Measurements from ENCODE around the gene DENND11. TPM values are rescaled to one million over a fixed set of nuclear protein-coding genes. Genes with fewer than 3 reads are reported as not detected.

DENND11 gene
- total RNA-seq, 1 donor from 2014 or later: 77.0 TPM

DNA sequence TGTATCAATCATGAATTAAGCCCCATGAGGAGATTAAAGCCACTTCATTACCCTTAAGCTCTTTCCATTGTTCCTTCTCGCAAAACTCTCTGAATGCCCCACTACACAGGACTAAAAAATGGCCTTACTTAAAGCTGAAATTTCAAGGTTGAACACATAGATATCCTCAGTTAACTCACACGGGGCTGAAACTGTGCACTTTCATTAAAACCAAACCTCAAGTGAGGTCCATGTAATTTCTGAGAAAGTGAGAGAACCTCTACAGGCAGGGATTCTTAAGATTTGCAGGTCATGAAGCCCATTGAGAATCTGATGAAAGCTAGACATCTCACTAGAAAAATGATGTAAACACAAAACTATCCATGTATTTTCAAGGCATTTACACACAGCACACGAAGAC, 15.9 kb downstream of the DENND11 start:
- no peak for TF ChIP-seq CTCF (IDR thresholded peaks at IDR 0.05; ENCODE audit: unreplicated experiment)
- H3K27me3 Mint-ChIP-seq (ENCODE audit: unreplicated experiment): no peaks in the 10 kb centered on the region
- no peaks in the 10 kb centered on the region for H3K9me3 Mint-ChIP-seq (ENCODE audit: unreplicated experiment)
- peaks cover 24% of the 10 kb centered on the region for H3K36me3 Mint-ChIP-seq (ENCODE audit: low read depth, unreplicated experiment)
- peaks cover 25% of the 10 kb centered on the region for H3K4me1 Mint-ChIP-seq (ENCODE audit: unreplicated experiment)
- no peak for DNase-seq (ENCODE audit: low spot score)
- H3K4me3 Mint-ChIP-seq (ENCODE audit: unreplicated experiment): peak overlapping the region; percentile 30
- H3K27ac Mint-ChIP-seq (ENCODE audit: unreplicated experiment): no peak overlapping the region

GRCh38 chr7:141685285-141686023, 16.5 kb downstream of the DENND11 start:
- no peak for DNase-seq (ENCODE audit: low spot score)
- Mint-ChIP-seq H3K27me3 (ENCODE audit: unreplicated experiment) (no peaks in the 10 kb centered on the region), H3K27ac (ENCODE audit: unreplicated experiment) (peak overlapping the region; percentile 33), H3K4me3 (ENCODE audit: unreplicated experiment) (peak overlapping the region; percentile 30), H3K9me3 (ENCODE audit: unreplicated experiment) (no peaks in the 10 kb centered on the region), H3K4me1 (ENCODE audit: unreplicated experiment) (peaks cover 23% of the 10 kb centered on the region), H3K36me3 (ENCODE audit: low read depth, unreplicated experiment) (peaks cover 25% of the 10 kb centered on the region)
- TF ChIP-seq CTCF (IDR thresholded peaks at IDR 0.05; ENCODE audit: unreplicated experiment): no peak

DNA sequence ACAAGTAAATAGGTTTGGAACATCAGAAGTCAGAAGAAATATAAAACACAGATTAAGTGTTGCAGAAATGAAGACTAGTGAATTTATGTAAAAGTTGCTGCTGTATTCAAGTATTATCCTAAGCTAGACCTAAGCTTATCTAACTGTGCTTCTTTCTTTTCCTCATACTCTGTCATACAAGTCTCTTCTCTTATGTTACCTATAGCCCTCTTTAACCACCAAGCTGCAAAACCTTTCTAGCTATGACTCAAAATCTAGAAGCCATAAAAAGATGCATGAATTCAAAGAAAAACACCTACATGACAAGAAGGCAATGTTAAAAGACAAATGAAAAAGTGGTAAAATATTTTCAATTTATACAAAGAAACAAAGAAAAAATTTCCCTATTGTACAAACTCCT, 23.0 kb downstream of the DENND11 start:
- Mint-ChIP-seq H3K36me3 (ENCODE audit: low read depth, unreplicated experiment) (peaks cover 8% of the 10 kb centered on the region), H3K4me3 (ENCODE audit: unreplicated experiment) (no peak overlapping the region), H3K9me3 (ENCODE audit: unreplicated experiment) (no peaks in the 10 kb centered on the region), H3K27ac (ENCODE audit: unreplicated experiment) (no peak overlapping the region), H3K27me3 (ENCODE audit: unreplicated experiment) (no peaks in the 10 kb centered on the region), H3K4me1 (ENCODE audit: unreplicated experiment) (peaks cover 25% of the 10 kb centered on the region)
- DNase-seq (ENCODE audit: low spot score): no peak
- TF ChIP-seq CTCF (IDR thresholded peaks at IDR 0.05; ENCODE audit: unreplicated experiment): no peak

DNA sequence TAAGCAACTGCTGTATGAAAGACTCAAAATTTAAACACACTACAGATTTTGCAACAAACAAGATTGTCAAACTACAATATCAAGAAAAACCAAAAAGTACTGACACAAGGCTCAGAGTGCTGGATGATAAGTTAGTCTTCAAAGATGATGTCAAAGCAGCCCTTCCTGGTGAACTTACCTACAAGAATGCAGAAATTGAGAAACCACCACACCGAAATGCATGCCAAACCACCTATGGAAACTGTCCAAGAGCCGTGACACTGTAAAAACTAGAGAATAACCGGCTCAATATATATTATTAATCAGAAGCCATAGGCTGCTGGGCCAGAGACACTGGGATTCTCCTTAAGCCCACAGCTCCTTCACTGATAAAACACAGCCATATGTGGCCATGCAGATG, 25.3 kb downstream of the DENND11 start:
- peaks cover 46% of the 10 kb centered on the region for H3K4me1 Mint-ChIP-seq (ENCODE audit: unreplicated experiment)
- no peak overlapping the region for H3K4me3 Mint-ChIP-seq (ENCODE audit: unreplicated experiment)
- DNase-seq (ENCODE audit: low spot score): no peak
- H3K9me3 Mint-ChIP-seq (ENCODE audit: unreplicated experiment): no peaks in the 10 kb centered on the region
- no peak for TF ChIP-seq CTCF (IDR thresholded peaks at IDR 0.05; ENCODE audit: unreplicated experiment)
- no peaks in the 10 kb centered on the region for H3K27me3 Mint-ChIP-seq (ENCODE audit: unreplicated experiment)
- peaks cover 22% of the 10 kb centered on the region for H3K36me3 Mint-ChIP-seq (ENCODE audit: low read depth, unreplicated experiment)
- H3K27ac Mint-ChIP-seq (ENCODE audit: unreplicated experiment): peak overlapping the region; percentile 100

- H3K36me3 Mint-ChIP-seq (ENCODE audit: low read depth, unreplicated experiment): peaks cover 24% of the 10 kb centered on the region
- no peak for DNase-seq (ENCODE audit: low spot score)
- H3K27me3 Mint-ChIP-seq (ENCODE audit: unreplicated experiment): no peaks in the 10 kb centered on the region
- no peak for TF ChIP-seq CTCF (IDR thresholded peaks at IDR 0.05; ENCODE audit: unreplicated experiment)
- H3K4me1 Mint-ChIP-seq (ENCODE audit: unreplicated experiment): peaks cover 48% of the 10 kb centered on the region
- H3K9me3 Mint-ChIP-seq (ENCODE audit: unreplicated experiment): no peaks in the 10 kb centered on the region
- H3K27ac Mint-ChIP-seq (ENCODE audit: unreplicated experiment): peak overlapping the region; percentile 100
- no peak overlapping the region for H3K4me3 Mint-ChIP-seq (ENCODE audit: unreplicated experiment)
These were observed 26.3 kb downstream of the DENND11 start for GRCh38 chr7:141675436-141676215.
